GM19238 (cell line): ENCODE measurements around the gene DSCAM.

Experiments used
- DNase-seq: peaks from one replicate; pipeline ENCODE4 v3.0.0; 2011; ENCODE audit warnings: low spot score; ENCODE audit not compliant: insufficient read length

DSCAM gene

DNA sequence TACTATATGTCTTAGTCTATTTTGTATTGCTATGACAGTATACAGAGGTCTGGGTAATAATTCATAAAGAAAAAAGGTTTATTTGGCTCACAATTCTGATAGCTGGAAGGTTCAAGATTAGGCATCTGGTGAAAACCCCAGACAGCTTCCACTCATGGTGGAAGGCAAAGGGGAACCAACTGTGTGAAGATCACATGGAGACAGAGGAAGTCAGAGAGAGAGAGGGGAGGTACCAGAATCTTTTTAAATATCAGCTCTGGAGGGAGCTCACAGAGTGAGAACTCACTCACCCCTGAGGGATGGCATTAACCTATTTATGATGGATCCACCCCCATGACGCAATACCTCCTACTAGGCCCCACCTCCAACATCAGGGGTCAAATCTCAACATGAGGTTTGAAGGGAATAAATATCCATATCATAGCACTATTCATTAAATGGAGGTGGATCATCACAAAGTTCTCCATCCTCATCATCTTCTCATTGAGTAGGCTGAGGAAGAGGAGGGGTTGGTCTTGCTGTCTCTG, 290.5 kb downstream of the DSCAM start:
- no peak for DNase-seq

DNA sequence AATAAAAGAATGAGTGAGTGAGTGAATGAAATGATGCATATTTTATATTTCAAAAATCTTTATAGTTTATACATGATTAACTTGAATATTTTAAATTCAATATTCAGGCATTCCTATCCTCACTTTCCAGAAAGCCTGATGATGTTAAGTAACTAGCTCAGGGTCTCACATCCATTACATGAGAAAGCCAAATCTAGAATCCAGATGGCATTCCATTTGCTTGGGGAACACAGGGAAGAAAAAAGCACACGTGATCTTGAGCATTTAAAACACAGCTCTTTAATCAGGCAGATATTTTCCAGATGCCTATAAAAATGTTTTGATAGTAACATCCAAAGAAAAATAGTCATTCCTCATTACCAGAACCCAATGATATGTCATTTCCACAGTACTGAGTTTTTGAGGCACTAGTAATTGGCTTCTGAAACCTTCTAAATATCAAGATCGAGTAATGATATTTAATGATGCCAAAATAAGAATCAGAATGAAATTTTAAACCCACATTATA, 291.9 kb downstream of the DSCAM start:
- no peak for DNase-seq

DNA sequence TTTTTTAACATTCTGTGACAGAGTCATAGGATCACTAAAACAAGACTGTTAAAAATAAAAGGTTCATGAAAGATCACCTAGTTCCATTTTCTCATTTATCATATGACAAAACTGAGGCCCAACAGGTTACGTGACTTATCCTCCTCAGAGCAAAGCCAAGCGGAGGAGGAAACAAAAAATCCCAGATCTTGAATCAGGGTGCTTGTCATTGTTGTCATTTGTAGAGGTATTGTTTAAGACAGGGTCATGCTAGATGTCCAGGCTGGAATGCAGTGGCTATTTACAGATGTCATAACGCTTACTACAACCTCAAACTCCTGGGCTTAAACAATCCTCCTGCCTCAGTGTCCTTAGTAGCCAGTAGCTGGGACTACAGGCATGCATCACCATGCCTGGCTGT, 293.2 kb downstream of the DSCAM start:
- no peak for DNase-seq

DNA sequence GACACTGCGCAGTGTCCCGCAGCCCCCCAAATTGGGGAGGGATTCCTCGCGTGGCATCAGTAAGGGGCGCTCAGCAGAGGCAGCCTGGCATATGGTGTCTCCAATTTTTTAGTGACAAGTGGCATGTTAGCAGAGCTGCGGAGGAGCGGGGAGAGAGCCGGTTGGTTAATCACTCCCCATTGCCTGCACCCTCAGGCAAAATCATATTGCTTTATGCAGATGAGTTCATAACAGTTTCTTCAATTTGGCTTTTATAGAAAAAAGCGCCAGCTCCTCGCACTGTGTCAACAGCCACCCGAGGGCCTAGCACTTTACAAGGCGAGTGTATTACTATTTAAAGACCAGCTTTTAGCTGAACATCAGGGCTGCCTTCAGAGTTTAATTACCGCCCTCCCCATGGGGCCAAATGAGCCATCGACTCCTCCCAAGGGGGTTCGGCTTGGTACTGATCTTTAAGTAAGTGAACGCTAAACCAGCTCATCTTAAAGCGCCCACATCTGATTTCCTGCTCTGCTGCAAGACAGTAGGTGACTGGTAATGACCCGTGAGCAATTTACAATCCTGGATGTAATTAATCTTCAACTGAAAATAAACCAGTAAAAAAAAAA, 298.9 kb downstream of the DSCAM start:
- DNase-seq = no peak

DNA sequence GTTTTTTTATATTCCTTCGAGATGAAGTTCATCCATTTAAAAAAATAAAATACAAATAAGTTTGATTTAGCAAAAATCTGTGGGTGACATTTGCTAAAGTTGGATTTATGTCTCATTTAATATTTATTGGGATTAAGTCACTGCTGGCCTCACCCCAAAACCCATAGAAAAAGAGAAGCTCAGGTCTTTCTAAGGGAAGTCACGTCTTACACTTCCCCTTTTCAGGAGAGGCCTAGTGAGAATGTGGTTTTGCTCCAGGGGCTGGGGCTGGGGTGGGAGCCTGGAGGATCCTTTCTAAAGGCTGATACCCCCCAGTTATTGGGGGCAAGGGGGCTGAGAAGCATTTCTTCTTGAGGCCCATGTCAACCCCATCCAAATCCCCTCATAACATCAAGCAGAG, 300.3 kb downstream of the DSCAM start:
- DNase-seq = no peak

DNA sequence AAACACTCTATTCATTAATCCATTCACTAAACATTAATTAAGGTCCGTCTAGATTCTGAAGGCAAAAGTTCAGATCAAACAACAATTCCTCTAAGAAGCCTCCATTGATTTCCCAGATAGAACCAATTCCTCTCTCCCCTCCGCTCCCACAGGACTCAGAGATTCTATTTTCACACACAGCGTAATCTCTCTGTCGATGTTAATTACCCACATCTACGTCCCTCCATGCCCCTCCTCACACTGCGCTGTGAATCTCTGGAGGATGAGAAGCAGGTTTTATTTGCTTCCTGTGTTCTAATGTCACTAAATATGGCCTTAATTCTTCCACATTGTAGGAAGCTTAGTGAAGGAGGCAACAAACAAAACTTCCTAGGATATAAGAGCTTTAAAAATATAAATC, 306.7 kb downstream of the DSCAM start:
- DNase-seq = no peak

DNA sequence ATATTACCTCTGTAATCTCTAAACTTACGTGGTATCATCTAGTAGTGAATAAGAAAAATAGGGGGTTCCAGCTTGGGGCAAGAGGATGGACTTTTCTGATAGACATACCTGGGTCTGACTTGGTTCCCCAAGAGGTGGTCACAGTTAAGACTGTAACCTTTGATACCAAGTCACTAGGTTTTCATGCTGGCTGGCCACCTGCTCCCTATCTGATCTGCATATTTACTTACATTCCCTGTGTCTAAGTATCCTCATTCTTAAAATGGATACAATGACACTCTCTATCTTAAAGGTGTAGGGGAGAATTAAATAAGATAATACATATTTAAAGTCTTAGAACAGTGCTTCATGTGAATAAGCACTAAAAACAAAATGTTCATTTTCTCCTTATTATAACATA, 312.1 kb downstream of the DSCAM start:
- no peak for DNase-seq

DNA sequence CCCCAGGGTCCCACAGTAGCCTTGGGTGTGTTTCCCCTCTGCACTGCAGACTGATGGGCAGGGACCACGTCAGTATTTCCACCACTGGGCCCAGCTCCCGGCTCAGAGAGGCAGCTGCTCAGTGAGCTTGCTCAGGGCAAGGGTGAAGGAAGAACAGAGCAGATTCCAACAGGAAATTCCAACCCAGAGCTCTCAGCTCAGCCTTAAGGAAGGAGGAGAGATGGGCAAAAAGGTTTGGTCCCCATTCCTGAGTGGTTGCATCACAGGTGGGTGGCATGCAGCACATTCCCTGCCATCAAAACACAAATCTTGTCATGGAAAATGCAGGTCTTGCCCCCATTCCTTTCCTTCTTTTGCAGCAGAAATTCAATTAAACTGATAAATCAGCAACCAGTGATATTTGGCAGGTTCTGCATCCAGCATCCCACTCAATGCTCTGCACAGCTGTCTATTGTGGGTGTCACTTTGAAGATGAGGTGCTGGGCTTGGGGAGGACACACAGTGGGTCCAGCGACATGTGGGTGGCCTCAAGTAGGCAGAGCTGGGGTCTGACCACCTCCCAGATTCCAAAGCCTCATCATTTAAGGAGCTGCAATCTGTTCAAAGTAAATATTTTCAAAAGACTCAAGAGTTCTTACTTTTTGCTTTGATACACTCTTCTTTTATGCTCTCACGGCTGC, 315.4 kb downstream of the DSCAM start:
- no peak for DNase-seq

DNA sequence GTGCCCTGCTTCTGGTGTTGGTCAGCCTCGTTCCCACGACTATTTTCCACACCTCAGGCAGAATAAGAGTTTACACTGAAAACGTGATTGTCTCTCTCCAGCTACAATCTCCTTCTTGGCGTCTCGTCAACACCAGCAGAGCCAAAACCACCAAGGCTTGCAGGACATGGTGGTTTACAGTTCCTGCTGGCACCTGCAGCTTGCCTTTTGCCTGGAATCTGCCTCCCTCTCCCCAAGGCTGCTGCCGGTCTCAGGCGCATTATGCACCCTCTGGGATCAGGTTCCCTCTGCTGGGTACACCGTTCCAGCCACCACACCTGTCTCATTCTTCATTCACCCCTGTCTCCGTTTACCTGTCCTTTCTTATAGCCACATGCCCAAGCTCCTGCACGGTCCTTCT, 315.9 kb downstream of the DSCAM start:
- DNase-seq = no peak

DNA sequence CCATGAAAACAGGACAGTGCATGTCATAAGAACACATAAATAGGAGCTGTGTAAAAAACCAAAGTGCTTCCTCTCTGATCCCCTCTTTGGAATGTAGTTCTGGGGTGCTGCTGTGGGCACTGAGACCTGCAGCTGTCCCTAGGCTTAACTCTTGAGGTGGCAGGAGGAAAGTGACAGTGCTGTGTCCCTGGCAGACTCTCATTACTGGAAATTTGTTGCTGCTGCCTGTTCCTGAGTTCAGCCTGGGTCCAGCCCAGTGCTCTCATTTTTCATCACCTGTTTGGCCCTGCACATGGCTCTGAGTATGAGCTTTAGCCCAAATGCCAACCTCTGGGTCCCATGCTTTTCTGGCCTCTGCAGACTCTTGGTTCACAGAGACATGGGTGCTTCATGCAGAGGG, 329.3 kb downstream of the DSCAM start:
- no peak for DNase-seq

DNA sequence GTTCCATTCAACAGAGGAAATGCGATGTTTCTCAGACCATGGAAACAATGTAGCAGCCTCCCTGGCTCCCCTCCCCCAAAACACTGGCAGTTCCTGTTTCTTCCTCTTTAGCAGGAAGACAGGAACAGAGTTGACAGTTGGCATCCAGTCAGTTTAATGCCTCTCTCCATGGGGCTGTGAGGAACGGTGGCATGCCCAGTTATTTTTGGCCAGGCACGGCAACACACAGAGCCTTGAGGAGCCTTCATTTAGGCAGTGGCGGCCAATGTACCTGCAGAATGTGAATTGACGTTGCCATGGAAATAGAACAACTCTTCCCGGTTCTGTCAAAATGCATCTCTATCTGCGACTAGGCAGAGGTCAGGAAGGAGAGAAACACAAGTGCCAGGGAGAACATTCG, 330.6 kb downstream of the DSCAM start:
- DNase-seq = no peak

DNA sequence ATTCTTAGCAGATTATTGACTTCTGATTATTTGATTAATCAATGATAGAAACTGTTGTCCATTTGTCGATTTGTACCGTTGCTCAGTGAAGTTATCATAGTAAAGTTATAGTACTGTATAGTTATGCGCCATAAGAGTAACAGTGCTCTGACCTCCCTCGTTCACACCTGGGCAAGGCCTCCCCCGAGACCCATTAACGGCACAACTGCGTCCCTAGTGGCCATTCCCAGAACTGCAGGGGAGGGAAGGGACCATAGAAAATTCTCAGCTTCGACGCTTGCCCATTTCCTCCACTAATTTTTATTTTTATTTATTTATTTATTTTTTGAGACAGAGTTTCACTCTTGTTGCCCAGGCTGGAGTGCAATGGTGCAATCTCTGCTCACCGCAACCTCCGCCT, 334.4 kb downstream of the DSCAM start:
- no peak for DNase-seq

DNA sequence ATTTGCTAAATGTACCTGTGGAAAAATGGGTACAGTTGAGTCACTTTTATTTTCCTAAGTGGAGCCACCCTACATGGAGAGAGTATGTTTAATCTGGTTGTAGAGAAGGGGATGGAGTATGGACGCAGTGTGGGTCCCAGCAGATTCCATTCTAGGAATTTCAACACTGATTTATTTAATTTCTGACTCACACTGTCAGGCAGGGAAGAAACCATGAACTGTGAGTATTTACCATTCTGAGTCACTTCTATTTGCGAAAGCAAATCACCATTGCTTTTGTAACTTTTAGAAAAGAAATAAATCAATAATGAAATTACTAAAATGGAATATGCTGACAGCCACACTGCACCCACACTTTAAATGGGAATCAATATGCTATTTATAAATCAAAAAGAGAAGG, 339.0 kb downstream of the DSCAM start:
- no peak for DNase-seq

DNA sequence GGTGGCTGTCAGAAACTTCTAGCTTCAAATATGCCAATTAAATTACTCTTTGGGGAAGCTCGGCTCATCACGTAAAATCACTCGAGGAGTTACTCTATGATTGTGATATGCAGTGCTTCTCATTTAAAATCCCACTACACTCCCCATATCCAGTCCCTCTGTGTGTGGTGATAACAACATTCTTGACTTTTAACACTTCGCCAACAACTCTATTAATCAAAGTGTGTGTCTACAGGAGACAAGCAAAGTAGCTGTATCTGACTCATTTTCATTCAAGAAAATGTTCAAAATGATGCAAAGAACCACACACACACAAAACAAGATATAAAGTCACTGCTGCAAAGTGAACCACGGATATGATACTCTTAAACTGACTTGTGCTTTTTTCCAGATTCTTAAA, 341.3 kb downstream of the DSCAM start:
- DNase-seq = no peak

DNA sequence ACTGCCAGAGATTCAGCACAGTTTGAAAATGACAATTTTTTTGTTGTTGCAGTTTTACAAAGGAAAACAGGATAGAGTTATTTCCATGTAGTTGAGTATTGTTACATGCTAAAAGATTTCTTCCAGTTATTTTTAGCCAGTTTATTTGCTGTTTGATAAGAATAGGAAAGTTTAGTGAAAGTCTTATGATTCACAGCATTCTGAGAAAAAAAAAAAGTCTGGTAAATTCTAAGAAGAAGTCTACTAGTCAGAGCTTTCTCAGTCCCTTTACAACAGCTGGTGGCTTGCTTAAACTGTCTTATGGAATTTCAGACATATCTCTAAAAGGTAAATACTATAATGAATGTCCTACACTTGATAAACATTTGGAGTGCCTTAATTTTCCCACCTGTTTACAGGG, 341.7 kb downstream of the DSCAM start:
- DNase-seq = no peak

DNA sequence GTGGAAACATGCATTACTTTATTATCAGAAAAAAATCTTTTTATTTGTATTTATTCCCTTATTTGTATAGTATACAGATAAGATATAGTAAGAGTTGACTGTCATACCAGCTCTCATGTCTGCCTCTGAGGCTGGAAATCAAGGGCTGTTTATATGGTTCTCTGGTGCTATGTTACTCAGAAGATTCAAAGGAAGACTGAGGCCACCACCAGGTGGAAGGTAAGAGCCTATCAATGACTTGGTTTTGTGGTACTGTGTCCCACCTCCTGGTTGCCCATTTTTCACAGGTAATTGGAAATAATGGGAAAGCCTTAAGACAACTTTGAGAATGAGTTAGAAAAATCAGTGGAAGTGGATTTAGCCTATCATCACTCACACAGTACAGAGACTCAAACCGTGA, 342.1 kb downstream of the DSCAM start:
- no peak for DNase-seq

DNA sequence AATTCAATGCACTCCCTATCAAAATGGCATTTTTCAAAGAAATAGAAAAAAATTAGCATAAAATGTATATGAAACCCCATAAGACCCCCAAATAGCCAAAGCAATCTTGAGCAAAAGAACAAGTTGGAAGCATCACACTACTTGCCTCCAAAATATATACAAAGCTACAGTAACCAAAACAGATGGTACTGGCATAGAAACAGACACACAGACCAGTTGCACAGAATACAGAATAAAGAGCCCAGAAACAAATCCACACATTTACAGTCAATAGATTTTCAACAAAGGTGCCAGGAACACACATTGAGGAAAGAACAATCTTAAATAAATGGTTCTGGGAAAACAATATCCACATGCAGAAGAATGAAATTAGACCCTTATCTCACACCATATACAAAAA, 350.8 kb downstream of the DSCAM start:
- DNase-seq = no peak

DNA sequence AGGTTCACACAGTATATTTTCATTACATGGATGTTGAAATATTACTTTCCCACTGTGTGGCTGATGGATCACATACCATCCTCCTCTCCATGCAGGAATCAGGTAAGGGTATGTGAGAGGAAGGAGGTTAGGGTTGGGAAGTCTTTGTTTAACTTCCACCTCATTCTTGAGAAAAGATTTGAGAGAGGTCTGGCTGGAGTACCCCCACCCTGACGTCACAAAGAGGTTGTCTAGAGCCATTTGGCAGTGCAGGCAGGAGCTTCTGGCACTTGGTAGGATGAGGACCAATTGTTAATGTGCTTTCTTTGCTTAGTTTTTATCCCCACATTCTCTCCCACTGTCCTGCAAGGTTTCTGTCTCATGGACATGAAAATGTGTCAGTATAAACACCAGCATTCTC, 356.6 kb downstream of the DSCAM start:
- DNase-seq = no peak

DNA sequence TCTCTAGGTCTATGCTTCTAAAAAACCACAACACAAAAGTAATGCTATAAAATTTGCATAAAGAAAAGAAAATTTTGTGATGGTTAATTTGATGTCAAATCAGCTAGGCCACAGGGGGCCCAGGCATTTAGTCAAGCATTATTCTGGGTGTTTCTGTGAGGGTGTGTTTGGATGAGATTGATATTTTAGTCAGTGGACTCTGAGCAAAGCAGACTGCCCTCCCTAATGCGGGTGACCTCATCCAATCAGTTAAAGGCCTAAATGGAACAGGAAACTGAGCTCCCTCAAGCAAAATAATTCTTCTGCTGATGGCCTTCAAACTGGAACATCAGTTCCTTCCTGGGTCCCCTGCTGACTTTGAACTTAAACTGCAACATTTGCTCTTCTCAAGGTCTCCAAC, 358.0 kb downstream of the DSCAM start:
- no peak for DNase-seq

DNA sequence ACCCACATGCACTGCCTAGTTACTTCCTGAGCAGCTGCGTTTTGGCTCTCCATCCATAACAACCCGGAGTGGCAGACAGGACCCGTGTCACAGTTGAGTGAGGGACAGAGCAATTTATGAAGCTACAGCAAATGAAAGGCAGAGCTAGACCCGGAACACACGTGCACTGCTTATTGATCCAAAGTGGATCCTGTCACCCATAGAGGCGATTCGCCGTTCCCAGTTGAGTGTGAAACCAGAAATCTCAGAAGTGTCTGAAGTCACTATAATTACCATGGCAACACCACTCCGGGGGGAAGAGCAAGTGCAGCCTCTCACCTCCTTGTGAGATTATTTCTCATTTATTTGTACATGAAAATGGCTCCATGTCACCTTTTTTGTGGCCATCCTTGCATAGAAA, 365.2 kb downstream of the DSCAM start:
- DNase-seq = no peak

DNA sequence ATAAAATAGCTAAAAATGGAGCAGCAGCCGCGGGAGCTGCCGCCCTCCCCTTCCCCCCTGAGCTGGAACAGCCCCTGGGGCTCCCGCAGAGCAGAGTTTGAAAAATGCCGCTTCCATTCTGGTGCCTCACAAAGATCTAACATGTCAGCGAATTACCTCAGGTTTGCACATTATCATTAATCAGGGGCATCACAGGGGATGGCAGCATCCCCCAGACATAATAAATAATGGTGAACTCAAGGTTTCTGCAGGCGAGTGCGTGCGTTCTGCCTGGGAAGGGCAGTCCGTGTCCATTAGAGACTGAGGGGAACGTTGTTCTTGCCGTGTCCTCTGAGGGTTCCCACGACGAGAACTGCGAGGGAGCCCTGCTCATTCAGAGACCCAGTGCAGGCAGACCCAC, 372.4 kb downstream of the DSCAM start:
- DNase-seq = no peak

DNA sequence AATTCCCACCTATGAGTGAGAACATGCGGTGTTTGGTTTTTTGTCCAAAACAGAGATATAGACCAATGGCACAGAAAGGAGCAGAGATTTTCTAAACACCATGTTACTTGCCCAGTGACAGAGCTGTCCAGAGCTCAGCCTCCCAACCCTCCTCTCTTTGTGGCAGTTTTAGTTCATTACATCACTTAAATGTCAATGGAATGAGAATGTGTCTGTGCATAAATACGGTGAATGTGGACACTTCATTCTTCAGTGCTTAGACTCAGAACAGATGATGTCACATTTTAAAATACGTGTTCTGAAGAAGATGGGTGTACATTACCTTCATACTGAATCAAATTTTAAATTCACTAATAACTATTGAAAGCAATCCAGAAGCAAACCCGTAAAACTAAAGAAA, 374.9 kb downstream of the DSCAM start:
- no peak for DNase-seq

DNA sequence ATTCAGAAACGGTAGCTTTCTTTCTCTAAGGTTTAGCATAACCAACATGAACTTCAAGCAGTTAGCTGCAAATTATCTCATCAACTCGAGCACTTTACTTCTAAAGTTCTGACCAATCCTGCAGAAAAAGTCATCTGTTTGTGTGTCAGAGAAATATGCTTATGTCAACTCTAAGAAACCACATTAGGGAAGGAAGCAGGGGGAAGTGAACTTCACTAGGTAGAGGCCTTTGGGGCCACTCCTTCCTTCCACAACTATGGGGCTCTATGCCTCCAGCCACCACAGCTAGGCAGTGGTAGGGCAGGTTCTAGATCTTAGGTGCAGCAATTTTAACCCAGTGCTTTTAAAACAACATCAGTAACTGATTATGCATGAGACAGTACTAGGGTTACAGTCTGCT, 375.9 kb downstream of the DSCAM start:
- DNase-seq = no peak
